Measurements from ENCODE around the gene LPP. TPM values are rescaled to one million over a fixed set of nuclear protein-coding genes. Genes with fewer than 3 reads are reported as not detected.

LPP gene
- total and polyA plus RNA-seq, 10 of the 15 experiments (the other 5 are each of a cell fraction or from before 2014, with no cell fraction given), result under 0.01 to 0.62 (median 0.03) TPM

- in situ Hi-C loops (cut with MboI), result no loop called here
- ATAC-seq (no peak), FAIRE-seq (no peak), DNase-seq (ENCODE audit: low read depth, low spot score) (no peak)
- H3K27me3 ChIP-seq (replicated peaks in 1 of 2; ENCODE audit: control insufficient read depth in 2 of 2, insufficient read depth in 2 of 2, low read length in 1 of 2), result no peaks in the 10 kb centered on the region; a peak in 1 of 4 replicates
- H3K9ac ChIP-seq (ENCODE audit: control insufficient read depth, insufficient read depth, low read length), result no peak overlapping the region
- intact Hi-C loops (cut with micrococcal nuclease; ENCODE audit: unreplicated experiment), result no loop called here
- BruUV-seq (replicated peaks), result no TSS peak
- no peaks in the 10 kb centered on the region; the same call in none of the 2 replicates for H4K20me1 ChIP-seq (ENCODE audit: control insufficient read depth, insufficient read depth)
- H3K4me2 ChIP-seq (ENCODE audit: control insufficient read depth, insufficient read depth), result no peak overlapping the region
- H3K36me3 ChIP-seq (ENCODE audit: control insufficient read depth in 2 of 2, insufficient read depth in 2 of 2, low read length in 1 of 2), result no peaks in the 10 kb centered on the region
- 24% methylated on average over 2 of the region's 2 CpGs for WGBS (ENCODE audit: insufficient coverage, insufficient replicate concordance, low lambda C conversion rate, missing lambda C conversion rate)
- ChIA-PET CTCF (interaction anchor here (1.3 kb wide), 1 partner anchor 446 kb away, joined by 8 read pairs; no protein-coding TSS in a partner anchor), POLR2A (no interaction called here), RAD21 (ENCODE audit: unreplicated experiment) (no interaction called here), SMC1A (ENCODE audit: uncharacterized antibody, unreplicated experiment) (interaction anchor here (0.6 kb wide), 1 partner anchor 442 kb away, joined by 3 read pairs; the partner anchor contains the start of gene BCL6)
- H3K79me2 ChIP-seq (ENCODE audit: control insufficient read depth, insufficient read depth, low read length), result no peaks in the 10 kb centered on the region
- no peaks in the 10 kb centered on the region for H3K9me3 ChIP-seq (replicated peaks; ENCODE audit: control insufficient read depth, insufficient read depth, low read length)
- no peak overlapping the region for H2AFZ ChIP-seq (ENCODE audit: control insufficient read depth, low read depth, low read length)
- H3K4me3 ChIP-seq, result no peak overlapping the region
- H3K27ac ChIP-seq (ENCODE audit: control insufficient read depth, insufficient read depth), result no peak overlapping the region
- H3K4me1 ChIP-seq (ENCODE audit: control insufficient read depth, insufficient read depth, low read length), result no peaks in the 10 kb centered on the region
- no peak for TF ChIP-seq RBBP5 (conservative IDR thresholded peaks at IDR 0.05)
- no peak for TF ChIP-seq DPF2 (IDR thresholded peaks at IDR 0.05)
- no peak for TF ChIP-seq HDGF (IDR thresholded peaks at IDR 0.05)
- no peak for TF ChIP-seq STAT1 (conservative IDR thresholded peaks at IDR 0.05)
- no peak for TF ChIP-seq NR2C2 (IDR thresholded peaks at IDR 0.05; ENCODE audit: borderline replicate concordance, control insufficient read depth, insufficient read length, low read depth)
- no peak for TF ChIP-seq PBX3 (IDR thresholded peaks at IDR 0.05; ENCODE audit: insufficient replicate concordance, low read depth, low read length)
- TF ChIP-seq ATF3 (IDR thresholded peaks at IDR 0.05; ENCODE audit: borderline replicate concordance, extremely low read depth, low read depth, low read length), result no peak
- no peak for TF ChIP-seq NFIC (IDR thresholded peaks at IDR 0.05; ENCODE audit: low read depth, low read length)
- TF ChIP-seq MAX (IDR thresholded peaks at IDR 0.05; ENCODE audit: low read depth, low read length), result no peak
- no peak for TF ChIP-seq ELK1 (IDR thresholded peaks at IDR 0.05; ENCODE audit: low read depth, low read length)
- TF ChIP-seq BCL3 (IDR thresholded peaks at IDR 0.05; ENCODE audit: borderline replicate concordance, insufficient read depth, low read depth, low read length, poor library complexity, severe bottlenecking), result no peak
- TF ChIP-seq CBX5 (IDR thresholded peaks at IDR 0.05; ENCODE audit: low read depth), result no peak
- TF ChIP-seq IRF5 (IDR thresholded peaks at IDR 0.05; ENCODE audit: borderline replicate concordance), result no peak
- TF ChIP-seq BCL11A (IDR thresholded peaks at IDR 0.05; ENCODE audit: low read depth, low read length), result no peak
- no peak for TF ChIP-seq ATF7 (IDR thresholded peaks at IDR 0.05; ENCODE audit: low read depth)
- TF ChIP-seq SUZ12 (IDR thresholded peaks at IDR 0.05; ENCODE audit: unreplicated experiment), result no peak
Measured at GRCh38 chr3:188187053-188187452, 33.1 kb downstream of the LPP start.

Data from GM12878 (cell line).